SH-SY5Y (cell line): ENCODE results near the gene MORN4.

ENCODE experiments used
- GATA2 ChIP-seq: IDR thresholded peaks from 2 replicates; pipeline ENCODE4 v1.6.1; 2011; ENCODE audit warnings: mild to moderate bottlenecking, low read depth, low read length
- GATA3 ChIP-seq: IDR thresholded peaks from 2 replicates; pipeline ENCODE4 v1.6.1; 2011; ENCODE audit warnings: low read depth, mild to moderate bottlenecking, low read length, moderate library complexity

Gene MORN4

GRCh38 chr10:97648562-97649404, 15.5 kb upstream of the MORN4 start:
- TF ChIP-seq GATA3 (no peak), GATA2 (no peak)

DNA sequence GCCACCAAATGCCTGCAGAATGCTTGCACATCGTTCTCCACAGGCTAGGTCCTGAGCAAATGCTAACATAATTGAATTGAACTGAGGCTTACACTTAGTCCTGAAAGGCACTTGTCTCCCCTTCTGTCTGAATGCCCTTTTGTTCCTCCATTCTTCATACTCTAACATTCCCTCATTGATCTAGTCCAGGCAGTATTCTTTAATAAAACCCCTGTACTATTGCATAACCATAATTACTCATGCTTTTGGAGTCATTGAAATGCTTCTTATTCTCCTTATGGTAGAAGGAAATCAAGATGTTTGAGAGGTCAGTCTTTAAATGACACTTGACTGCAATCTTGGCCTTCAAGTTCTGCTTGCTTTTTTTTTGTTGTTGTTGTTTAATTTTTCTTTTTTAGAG, 14.3 kb upstream of the MORN4 start:
- TF ChIP-seq GATA2 (no peak), GATA3 (no peak)

DNA sequence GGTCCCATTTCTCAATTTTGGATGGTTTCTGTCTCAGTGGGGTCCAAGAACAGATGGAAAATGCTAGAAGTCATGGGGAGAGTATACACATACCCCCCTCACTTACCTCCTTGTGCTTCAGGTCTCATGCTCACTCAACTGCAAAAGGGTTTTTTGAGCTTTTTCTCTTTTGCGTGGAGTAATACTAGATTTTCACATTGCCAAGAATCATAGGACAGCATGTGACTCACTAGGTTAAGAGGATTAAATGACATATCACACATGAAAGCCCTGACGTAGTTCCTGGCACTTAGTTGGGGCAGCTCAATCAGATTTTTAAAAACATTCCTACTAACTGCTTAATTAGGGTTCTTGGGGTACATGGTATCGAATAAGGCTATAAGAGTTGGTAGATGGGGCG, 11.6 kb upstream of the MORN4 start:
- TF ChIP-seq GATA3, result no peak
- TF ChIP-seq GATA2, result no peak

DNA sequence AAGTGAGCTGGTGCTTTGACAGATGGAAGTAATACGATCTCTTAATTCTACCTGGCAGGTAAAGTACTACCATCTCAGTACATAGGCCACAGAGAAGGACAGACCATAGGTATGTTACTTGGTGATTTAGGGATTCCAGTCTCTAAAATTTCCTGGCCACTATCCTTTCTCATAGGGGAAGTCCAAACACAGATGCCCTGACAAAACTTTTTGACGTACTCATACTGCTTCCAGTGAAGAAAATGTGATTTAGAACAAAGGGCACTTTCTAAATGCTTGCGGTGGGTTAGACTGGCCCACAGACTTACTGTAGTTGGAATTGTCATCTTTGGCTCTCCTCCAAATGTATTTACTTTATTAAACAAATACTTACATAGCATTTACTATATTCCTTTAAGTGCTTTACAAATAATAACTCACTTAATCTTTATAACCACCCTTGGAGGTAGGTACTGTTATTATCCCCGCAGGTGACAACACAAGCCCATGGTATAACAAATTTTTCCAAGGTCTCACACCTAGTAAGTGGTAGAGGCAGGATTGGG, 10.2 kb upstream of the MORN4 start:
- TF ChIP-seq GATA3, result no peak
- TF ChIP-seq GATA2, result no peak

- TF ChIP-seq GATA3 (no peak), GATA2 (no peak)
These were observed 7.8 kb upstream of the MORN4 start for GRCh38 chr10:97640868-97641811.

DNA sequence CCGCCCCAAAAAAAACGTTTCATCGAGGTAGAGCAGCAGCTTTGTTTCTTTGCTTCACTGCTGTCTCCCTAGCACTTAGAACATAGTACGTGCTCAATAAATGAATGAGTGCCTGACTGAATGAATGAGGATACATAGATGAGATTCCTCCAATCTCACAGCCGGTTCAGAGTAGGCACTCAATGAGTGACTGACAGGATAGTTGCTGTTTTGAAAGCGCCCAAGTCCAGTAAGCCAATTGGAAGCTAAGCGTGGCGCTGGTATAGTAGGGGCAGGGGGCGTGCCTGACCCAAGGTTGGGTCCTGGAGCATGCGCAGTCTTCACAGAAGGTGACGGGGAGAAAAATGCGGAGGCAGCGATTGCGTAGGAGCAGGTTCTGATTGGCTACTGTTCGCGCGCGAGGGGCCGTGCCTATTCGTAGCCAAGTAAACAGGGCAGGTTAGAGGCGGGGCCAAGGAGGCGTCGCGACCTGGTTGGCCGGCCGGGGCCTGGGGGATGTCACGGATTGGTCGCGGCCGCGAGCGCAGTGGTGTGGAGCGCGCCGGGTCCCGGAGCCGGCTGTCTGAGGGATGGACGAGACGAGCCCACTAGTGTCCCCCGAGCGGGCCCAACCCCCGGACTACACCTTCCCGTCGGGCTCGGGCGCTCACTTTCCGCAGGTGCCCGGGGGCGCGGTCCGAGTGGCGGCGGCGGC, 7.0 kb upstream of the MORN4 start, which contains the start of gene PI4K2A:
PI4K2A (plus strand) TSS at position 498 of the 694 bp plus-strand sequence; CDS start at position 570, 72 bp downstream.
- TF ChIP-seq GATA2, result no peak
- TF ChIP-seq GATA3, result no peak

- TF ChIP-seq GATA2 (no peak), GATA3 (no peak)
These were observed 2.3 kb upstream of the MORN4 start for GRCh38 chr10:97635577-97635976.

DNA sequence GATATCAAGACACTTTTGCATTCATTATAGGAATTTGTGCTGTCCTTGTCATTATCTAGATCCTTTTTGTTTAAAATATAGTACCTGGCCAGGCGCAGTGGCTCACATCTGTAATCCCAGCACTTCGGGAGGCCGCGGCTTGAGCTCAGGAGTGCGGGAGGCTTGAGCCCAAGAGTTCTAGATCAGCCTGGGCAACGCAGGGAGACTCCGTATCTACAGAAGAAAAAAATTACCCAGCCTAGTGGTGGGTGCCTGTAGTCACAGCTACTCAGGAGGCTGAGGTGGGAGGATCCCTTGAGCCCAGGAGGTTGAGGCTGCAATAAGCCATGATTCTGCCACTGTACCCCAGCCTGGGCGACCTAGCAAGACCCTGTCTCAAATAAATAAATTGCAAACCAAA, 621 bp upstream of the MORN4 start:
- no peak for TF ChIP-seq GATA3
- no peak for TF ChIP-seq GATA2

DNA sequence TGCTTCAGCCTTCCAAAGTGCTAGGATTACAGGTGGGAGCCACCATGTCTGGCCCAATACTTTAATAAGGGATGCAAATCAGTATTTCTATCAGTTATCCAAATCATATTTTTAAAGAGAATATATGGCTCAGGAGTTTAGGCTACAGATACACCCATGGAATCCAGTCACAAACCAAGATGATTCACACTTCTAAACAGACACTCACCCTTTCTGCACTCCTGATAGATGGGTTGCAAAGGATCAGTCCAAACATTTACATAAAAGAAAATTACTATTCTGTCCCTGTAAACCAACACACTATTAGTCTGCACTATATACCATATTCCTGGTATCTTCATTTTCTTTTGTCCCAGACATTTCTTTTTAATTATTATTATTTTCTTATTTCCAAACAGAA, 2.2 kb downstream of the MORN4 start:
- TF ChIP-seq GATA3 (no peak), GATA2 (no peak)

DNA sequence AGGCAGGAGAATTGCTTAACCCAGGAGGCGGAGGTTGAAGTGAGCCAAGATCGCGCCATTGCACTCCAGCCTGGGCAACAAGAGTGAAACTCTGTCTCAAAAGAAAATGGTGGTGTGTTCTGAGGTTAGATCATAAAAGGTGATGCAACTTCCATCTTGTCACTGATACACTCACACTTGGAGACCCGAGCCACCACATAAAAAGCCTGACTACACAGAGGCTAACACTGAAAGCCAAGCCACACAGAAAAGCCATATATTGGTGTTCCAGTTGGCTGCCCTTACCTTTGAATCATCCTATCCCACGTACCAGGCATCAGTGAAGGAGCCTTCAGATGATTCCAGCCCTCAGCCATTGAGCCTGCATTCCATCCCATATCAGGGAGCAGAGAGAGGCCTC, 4.0 kb downstream of the MORN4 start:
- TF ChIP-seq GATA3 (no peak), GATA2 (no peak)

- TF ChIP-seq GATA2 (no peak), GATA3 (no peak)
These were observed 5.1 kb downstream of the MORN4 start for GRCh38 chr10:97628228-97628627.

DNA sequence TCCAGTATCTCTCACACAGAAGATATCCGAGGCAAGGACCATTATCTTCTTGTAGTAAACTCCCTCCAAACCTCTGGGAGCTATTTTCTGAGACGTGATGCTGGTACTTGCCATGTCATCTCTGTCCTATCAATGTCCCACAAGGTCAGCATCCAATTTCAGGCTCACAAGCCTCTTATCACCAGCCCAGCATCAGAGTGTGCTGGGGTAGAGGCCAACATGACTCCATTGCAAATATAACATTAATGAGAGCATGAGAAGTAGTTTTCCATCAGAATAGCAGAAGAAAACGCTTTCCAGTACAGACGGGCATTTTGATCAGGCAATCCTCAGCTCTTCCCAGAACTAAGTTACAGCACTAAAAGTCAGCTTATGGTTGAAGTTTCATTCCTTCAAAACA, 5.6 kb downstream of the MORN4 start:
- TF ChIP-seq GATA2 (no peak), GATA3 (no peak)

GRCh38 chr10:97623277-97623676, 10.0 kb downstream of the MORN4 start:
- no peak for TF ChIP-seq GATA3
- TF ChIP-seq GATA2, result no peak

DNA sequence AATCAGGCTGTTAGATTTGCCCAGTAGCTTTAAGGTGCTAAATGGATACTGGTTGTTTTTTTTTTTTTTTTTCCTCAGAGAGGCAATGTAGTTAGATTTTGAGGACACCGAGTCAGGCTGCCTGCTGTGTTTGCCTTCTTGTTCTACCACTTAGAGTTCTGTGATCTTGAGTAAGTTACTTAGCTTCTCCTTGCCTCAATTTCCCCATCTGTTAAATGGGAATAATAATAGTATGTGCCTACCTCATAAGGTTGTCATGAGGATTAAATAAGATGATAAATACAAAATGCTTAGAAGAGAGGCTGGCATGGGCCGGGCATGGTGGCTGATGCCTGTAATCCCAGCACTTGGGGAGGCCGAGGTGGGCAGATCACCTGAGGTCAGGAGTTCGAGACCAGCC, 14.6 kb downstream of the MORN4 start:
- no peak for TF ChIP-seq GATA2
- TF ChIP-seq GATA3, result no peak
